ENCODE measurements around the gene TBCEL. TPM values are rescaled to one million over a fixed set of nuclear protein-coding genes. Genes with fewer than 3 reads are reported as not detected.

The TBCEL gene
- total RNA-seq, 1 experiment from 2014 or later, result 23.6 TPM

DNA sequence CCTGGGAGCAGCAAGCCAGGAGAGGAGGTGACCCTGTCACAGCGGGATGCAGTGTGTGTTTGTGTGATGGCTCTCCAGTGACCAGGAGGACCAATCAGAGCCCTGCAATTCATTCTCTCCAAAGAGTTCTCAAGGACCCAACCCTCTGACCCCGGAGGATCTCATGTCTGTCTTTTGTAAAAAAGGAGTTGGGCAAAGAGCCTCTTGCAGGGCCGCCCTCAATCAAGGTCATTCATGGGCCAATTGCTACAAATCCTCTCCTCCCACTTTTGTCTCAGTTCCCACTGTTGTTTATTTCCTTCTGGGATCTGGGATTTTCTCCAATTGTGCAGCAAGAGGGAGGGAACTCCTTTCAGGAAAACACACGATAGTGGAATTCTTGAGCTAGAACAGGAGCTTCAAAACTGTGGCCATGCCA is 81.2 kb downstream of the TBCEL start:
- no peaks in the 10 kb centered on the region for H3K27me3 ChIP-seq (replicated peaks; ENCODE audit: control insufficient read depth, insufficient read depth, low read length)
- CTCF ChIA-PET, result interaction anchor here (0.9 kb wide), 1 partner anchor 90 kb away, joined by 6 read pairs; no protein-coding TSS in a partner anchor
- no peaks in the 10 kb centered on the region for H3K36me3 Mint-ChIP-seq (ENCODE audit: insufficient read depth, unreplicated experiment)
- no peaks in the 10 kb centered on the region for H3K9me3 ChIP-seq
- H3K27ac Mint-ChIP-seq (ENCODE audit: unreplicated experiment), result no peak overlapping the region
- intact Hi-C loops (cut with micrococcal nuclease; ENCODE audit: unreplicated experiment), result no loop called here
- H3K4me3 ChIP-seq (ENCODE audit: low read depth, low read length), result no peak overlapping the region
- peaks cover 6% of the 10 kb centered on the region for H3K27me3 Mint-ChIP-seq (ENCODE audit: insufficient read depth, unreplicated experiment)
- no TSS peak for BruUV-seq (replicated peaks)
- no peak overlapping the region for H3K4me3 Mint-ChIP-seq (ENCODE audit: unreplicated experiment)
- H3K9me3 Mint-ChIP-seq (ENCODE audit: unreplicated experiment), result no peaks in the 10 kb centered on the region
- no peaks in the 10 kb centered on the region for H3K4me1 ChIP-seq
- DNase-seq, result no peak
- POLR2A ChIA-PET, result no interaction called here
- H3K36me3 ChIP-seq (ENCODE audit: control insufficient read depth, insufficient read depth, low read length), result no peaks in the 10 kb centered on the region
- TF ChIP-seq, protein P1, sequence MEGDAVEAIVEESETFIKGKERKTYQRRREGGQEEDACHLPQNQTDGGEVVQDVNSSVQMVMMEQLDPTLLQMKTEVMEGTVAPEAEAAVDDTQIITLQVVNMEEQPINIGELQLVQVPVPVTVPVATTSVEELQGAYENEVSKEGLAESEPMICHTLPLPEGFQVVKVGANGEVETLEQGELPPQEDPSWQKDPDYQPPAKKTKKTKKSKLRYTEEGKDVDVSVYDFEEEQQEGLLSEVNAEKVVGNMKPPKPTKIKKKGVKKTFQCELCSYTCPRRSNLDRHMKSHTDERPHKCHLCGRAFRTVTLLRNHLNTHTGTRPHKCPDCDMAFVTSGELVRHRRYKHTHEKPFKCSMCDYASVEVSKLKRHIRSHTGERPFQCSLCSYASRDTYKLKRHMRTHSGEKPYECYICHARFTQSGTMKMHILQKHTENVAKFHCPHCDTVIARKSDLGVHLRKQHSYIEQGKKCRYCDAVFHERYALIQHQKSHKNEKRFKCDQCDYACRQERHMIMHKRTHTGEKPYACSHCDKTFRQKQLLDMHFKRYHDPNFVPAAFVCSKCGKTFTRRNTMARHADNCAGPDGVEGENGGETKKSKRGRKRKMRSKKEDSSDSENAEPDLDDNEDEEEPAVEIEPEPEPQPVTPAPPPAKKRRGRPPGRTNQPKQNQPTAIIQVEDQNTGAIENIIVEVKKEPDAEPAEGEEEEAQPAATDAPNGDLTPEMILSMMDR (IDR thresholded peaks at IDR 0.05; ENCODE audit: insufficient read depth in 1 of 2, low read depth in 1 of 2, low read length in 1 of 2, severe bottlenecking in 1 of 2, unreplicated experiment in 1 of 2), result no peak
- peaks cover 8% of the 10 kb centered on the region for H3K4me1 Mint-ChIP-seq (ENCODE audit: low read depth, unreplicated experiment)

DNA sequence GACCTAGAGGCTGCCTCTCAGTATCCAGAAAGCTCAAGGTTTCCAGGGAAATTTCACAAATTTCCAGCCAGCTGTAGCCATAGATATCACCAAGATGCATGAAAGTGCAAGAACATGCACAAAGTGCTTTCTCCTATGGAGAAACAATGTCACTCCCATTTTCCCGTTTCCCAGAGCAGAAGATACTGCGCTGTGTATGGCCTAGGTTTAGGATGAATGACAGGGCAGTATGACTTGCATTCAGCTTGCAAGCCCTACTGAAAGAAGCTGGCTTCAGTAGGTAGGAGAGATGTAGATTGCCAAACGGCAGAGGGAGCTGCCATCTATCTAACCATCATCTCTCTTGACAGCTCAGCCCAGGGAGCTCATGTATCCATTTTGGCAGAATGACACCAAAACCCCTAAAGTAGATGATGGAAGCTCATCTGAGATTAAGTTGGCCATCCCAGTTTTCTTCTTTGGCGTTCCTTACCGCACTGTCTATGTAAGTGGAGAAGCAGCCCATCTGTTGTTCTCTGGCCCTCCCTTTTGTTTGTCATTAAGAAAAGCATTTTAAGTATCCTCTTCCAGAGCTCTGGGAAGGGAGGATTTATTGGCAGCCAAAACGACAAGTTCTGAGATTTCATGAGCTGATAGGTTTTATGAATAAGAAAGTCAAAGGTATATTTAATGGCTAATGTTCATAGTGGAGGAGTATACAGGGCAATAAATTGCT is 81.7 kb downstream of the TBCEL start:
- DNase-seq, result no peak
- H3K27me3 Mint-ChIP-seq (ENCODE audit: insufficient read depth, unreplicated experiment), result peaks cover 6% of the 10 kb centered on the region
- no peaks in the 10 kb centered on the region for H3K9me3 Mint-ChIP-seq (ENCODE audit: unreplicated experiment)
- ChIA-PET CTCF (interaction anchor here (0.9 kb wide), 1 partner anchor 89 kb away, joined by 6 read pairs; no protein-coding TSS in a partner anchor), POLR2A (no interaction called here)
- H3K36me3 ChIP-seq (ENCODE audit: control insufficient read depth, insufficient read depth, low read length), result no peaks in the 10 kb centered on the region
- no peaks in the 10 kb centered on the region for H3K9me3 ChIP-seq
- H3K4me1 ChIP-seq, result no peaks in the 10 kb centered on the region
- no peak overlapping the region for H3K4me3 Mint-ChIP-seq (ENCODE audit: unreplicated experiment)
- no peaks in the 10 kb centered on the region for H3K36me3 Mint-ChIP-seq (ENCODE audit: insufficient read depth, unreplicated experiment)
- peaks cover 8% of the 10 kb centered on the region for H3K4me1 Mint-ChIP-seq (ENCODE audit: low read depth, unreplicated experiment)
- BruUV-seq (replicated peaks), result no TSS peak
- TF ChIP-seq, protein P1 (IDR thresholded peaks at IDR 0.05; ENCODE audit: insufficient read depth in 1 of 2, low read depth in 1 of 2, low read length in 1 of 2, severe bottlenecking in 1 of 2, unreplicated experiment in 1 of 2), result no peak
- no peaks in the 10 kb centered on the region for H3K27me3 ChIP-seq (replicated peaks; ENCODE audit: control insufficient read depth, insufficient read depth, low read length)
- intact Hi-C loops (cut with micrococcal nuclease; ENCODE audit: unreplicated experiment), result no loop called here
- H3K27ac Mint-ChIP-seq (ENCODE audit: unreplicated experiment), result no peak overlapping the region
- no peak overlapping the region for H3K4me3 ChIP-seq (ENCODE audit: low read depth, low read length)

DNA sequence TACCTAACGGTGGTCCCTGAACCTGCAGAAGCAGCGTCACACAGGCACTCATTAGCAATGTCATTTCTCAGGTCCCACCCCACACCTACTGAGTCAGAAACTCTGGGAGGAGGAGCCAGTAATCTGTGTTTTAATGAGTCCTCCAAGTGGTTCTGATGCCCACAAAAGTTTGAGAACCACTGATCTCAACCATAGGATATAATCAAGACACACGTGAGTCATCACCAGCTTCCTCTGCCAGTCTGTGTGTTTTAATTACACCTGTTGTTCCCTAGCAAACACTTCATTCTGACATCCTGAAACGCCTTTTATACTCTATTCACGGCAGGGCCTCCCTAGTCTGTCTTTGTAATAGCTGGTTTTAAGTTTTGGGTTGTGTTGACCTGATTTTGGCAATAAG is 82.9 kb downstream of the TBCEL start:
- TF ChIP-seq, protein P1 (IDR thresholded peaks at IDR 0.05; ENCODE audit: insufficient read depth in 1 of 2, low read depth in 1 of 2, low read length in 1 of 2, severe bottlenecking in 1 of 2, unreplicated experiment in 1 of 2), result no peak
- Histone ChIP-seq H3K36me3 (ENCODE audit: control insufficient read depth, insufficient read depth, low read length) (no peaks in the 10 kb centered on the region), H3K4me3 (ENCODE audit: low read depth, low read length) (no peak overlapping the region), H3K9me3 (no peaks in the 10 kb centered on the region), H3K4me1 (no peaks in the 10 kb centered on the region), H3K27me3 (replicated peaks; ENCODE audit: control insufficient read depth, insufficient read depth, low read length) (no peaks in the 10 kb centered on the region)
- ChIA-PET POLR2A (no interaction called here), CTCF (no interaction called here)
- H3K9me3 Mint-ChIP-seq (ENCODE audit: unreplicated experiment), result no peaks in the 10 kb centered on the region
- H3K4me1 Mint-ChIP-seq (ENCODE audit: low read depth, unreplicated experiment), result peaks cover 8% of the 10 kb centered on the region
- intact Hi-C loops (cut with micrococcal nuclease; ENCODE audit: unreplicated experiment), result no loop called here
- H3K27me3 Mint-ChIP-seq (ENCODE audit: insufficient read depth, unreplicated experiment), result peaks cover 12% of the 10 kb centered on the region
- DNase-seq, result no peak
- no peaks in the 10 kb centered on the region for H3K36me3 Mint-ChIP-seq (ENCODE audit: insufficient read depth, unreplicated experiment)
- no peak overlapping the region for H3K4me3 Mint-ChIP-seq (ENCODE audit: unreplicated experiment)
- no peak overlapping the region for H3K27ac Mint-ChIP-seq (ENCODE audit: unreplicated experiment)
- no TSS peak for BruUV-seq (replicated peaks)

Data from Caco-2 (cell line).